A673 (cell line): ENCODE measurements around the gene SUPT20HL2.

Source experiments
- EZH2 ChIP-seq: fragments of 200-600 bp; sonication (generic); IDR thresholded peaks from 2 replicates; pipeline ENCODE4 v1.6.1; 2017; ENCODE audit warnings: borderline replicate concordance, low read depth, mild to moderate bottlenecking, mixed read lengths, antibody characterized with exemption, low read length; ENCODE audit not compliant: poor library complexity, severe bottlenecking
- TF ChIP-seq, protein P1 (sequence below): fragments of 300-800, 200-600 bp; sonication (generic); conservative IDR thresholded peaks from 2 replicates; pipeline ENCODE4 v1.5.1; 2017; ENCODE audit warnings: low read depth, mild to moderate bottlenecking, antibody characterized with exemption, low read length, moderate library complexity, mixed read lengths

DNA sequence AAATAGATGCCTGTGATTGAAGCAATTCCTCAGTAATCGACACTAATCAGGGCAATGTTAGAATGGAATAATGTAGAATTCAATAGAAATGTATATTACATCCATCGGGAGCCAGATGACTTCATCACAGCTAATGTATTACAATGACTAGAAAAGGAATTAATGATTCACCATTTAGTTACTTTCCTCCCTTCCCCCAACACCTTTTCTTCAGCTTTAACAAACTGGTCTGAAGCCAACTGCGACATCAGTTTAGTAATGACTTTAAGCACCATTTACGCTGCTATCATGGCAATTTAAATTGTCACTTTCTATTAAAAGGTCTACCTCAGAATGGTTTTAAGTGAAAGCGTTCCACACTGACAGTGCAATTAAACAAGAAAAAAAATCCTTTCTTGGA, 45.1 kb downstream of the SUPT20HL2 start:
- TF ChIP-seq, protein P1, sequence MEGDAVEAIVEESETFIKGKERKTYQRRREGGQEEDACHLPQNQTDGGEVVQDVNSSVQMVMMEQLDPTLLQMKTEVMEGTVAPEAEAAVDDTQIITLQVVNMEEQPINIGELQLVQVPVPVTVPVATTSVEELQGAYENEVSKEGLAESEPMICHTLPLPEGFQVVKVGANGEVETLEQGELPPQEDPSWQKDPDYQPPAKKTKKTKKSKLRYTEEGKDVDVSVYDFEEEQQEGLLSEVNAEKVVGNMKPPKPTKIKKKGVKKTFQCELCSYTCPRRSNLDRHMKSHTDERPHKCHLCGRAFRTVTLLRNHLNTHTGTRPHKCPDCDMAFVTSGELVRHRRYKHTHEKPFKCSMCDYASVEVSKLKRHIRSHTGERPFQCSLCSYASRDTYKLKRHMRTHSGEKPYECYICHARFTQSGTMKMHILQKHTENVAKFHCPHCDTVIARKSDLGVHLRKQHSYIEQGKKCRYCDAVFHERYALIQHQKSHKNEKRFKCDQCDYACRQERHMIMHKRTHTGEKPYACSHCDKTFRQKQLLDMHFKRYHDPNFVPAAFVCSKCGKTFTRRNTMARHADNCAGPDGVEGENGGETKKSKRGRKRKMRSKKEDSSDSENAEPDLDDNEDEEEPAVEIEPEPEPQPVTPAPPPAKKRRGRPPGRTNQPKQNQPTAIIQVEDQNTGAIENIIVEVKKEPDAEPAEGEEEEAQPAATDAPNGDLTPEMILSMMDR: no peak
- TF ChIP-seq EZH2: no peak
